ENCODE results near the gene PPFIBP2.

Gene PPFIBP2

DNA sequence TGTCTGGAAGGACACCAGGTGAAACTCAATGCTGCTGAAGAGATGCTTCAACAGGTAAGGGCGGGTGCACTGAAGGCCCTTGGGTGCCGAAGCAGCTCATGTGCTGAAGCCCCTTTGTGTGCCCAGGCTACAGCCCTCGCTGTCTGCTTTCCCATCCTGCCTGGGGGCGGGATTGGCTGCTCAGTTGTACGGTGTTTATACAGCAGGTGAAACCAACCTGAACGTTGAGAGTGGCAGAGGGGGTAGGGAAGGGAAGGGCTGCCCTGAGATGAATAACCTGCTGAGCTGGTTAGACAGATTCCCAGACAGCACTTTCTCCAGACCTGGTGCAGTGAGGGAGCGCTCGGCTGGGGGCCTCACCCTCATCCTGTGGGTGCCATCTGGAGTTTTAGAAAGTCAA is 83.8 kb downstream of the PPFIBP2 start:
- H3K36me3 ChIP-seq (replicated peaks in 1 of 2; ENCODE audit: control insufficient read depth in 2 of 2, insufficient read depth in 2 of 2, low read length in 2 of 2): no peaks in the 10 kb centered on the region
- no peak overlapping the region for H2BK5ac ChIP-seq (ENCODE audit: low read length)
- peak overlapping the region in 1 of 2 donors; percentile 42 for H3K4me3 ChIP-seq (ENCODE audit: low read length in 2 of 2)
- H3K9ac ChIP-seq (ENCODE audit: low read depth, low read length, poor library complexity): no peak overlapping the region
- no peak overlapping the region for H4K91ac ChIP-seq (ENCODE audit: low read depth, low read length, poor library complexity)
- H2BK120ac ChIP-seq (ENCODE audit: low read depth, low read length): no peak overlapping the region
- H3K4ac ChIP-seq (ENCODE audit: low read length): no peak overlapping the region
- no peak overlapping the region for H2AK5ac ChIP-seq (ENCODE audit: low read depth, low read length)
- no peak for DNase-seq (ENCODE audit: low spot score)
- H3K23ac ChIP-seq (ENCODE audit: low read depth, low read length, poor library complexity): no peak overlapping the region
- H3K4me2 ChIP-seq (ENCODE audit: insufficient read depth, low read length, poor library complexity, severe bottlenecking): no peak overlapping the region
- H3K4me1 ChIP-seq (ENCODE audit: control insufficient read depth in 2 of 2, insufficient read depth in 1 of 2, low read depth in 1 of 2, low read length in 2 of 2): peaks cover 8 to 10% of the 10 kb centered on the region in 2 donors
- H2AFZ ChIP-seq (ENCODE audit: low read length): no peak overlapping the region
- no CpG with 5 or more reads among the region's 8 CpGs for WGBS, 2 donors (ENCODE audit: extremely low coverage in 2 of 2, insufficient read length in 2 of 2, insufficient replicate concordance in 1 of 2)
- H2BK12ac ChIP-seq (ENCODE audit: low read length): no peak overlapping the region
- H2BK15ac ChIP-seq (ENCODE audit: low read length): no peak overlapping the region
- H3K27me3 ChIP-seq (ENCODE audit: control insufficient read depth in 3 of 3, insufficient read depth in 3 of 3, low read depth in 1 of 3, low read length in 3 of 3): no peaks in the 10 kb centered on the region
- no peaks in the 10 kb centered on the region for H3K79me1 ChIP-seq (ENCODE audit: low read depth, low read length)
- H3K27ac ChIP-seq (replicated peaks; ENCODE audit: low read length): no peak overlapping the region
- no peak overlapping the region for H4K8ac ChIP-seq (ENCODE audit: low read depth, low read length)
- no peaks in the 10 kb centered on the region for H3K9me3 ChIP-seq (replicated peaks in 1 of 2; ENCODE audit: control insufficient read depth in 2 of 2, insufficient read depth in 1 of 2, low read depth in 1 of 2, low read length in 2 of 2)
- peak overlapping the region; percentile 60 for H3K18ac ChIP-seq (ENCODE audit: low read length)
- H3K14ac ChIP-seq (ENCODE audit: low read length): no peak overlapping the region

DNA sequence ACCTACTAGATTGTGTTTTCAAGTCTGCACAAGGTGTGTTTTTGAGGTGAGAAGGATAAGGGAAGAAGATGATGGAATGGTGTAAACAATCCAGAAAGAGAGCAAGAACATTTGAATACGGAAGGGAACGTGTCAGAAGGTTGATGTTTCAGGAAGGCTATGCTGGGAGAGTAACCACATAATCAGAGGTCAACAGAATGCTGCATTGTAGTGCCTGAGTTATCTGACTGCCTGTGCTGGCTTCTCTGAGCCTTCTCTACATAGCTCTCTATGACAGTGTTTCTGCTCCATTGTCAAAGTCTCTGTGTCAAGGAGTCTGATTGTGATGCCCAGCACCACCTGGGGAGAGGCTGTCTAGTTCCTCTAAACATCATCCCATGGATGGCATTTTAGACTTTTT is 85.4 kb downstream of the PPFIBP2 start:
- no peak overlapping the region for H2AK5ac ChIP-seq (ENCODE audit: low read depth, low read length)
- H3K4ac ChIP-seq (ENCODE audit: low read length): no peak overlapping the region
- no peak overlapping the region for H3K4me2 ChIP-seq (ENCODE audit: insufficient read depth, low read length, poor library complexity, severe bottlenecking)
- H3K9me3 ChIP-seq (replicated peaks in 1 of 2; ENCODE audit: control insufficient read depth in 2 of 2, insufficient read depth in 1 of 2, low read depth in 1 of 2, low read length in 2 of 2): no peaks in the 10 kb centered on the region
- H2BK5ac ChIP-seq (ENCODE audit: low read length): no peak overlapping the region
- H2AFZ ChIP-seq (ENCODE audit: low read length): no peak overlapping the region
- no peak overlapping the region for H3K9ac ChIP-seq (ENCODE audit: low read depth, low read length, poor library complexity)
- no peak overlapping the region for H3K23ac ChIP-seq (ENCODE audit: low read depth, low read length, poor library complexity)
- no peak overlapping the region for H4K91ac ChIP-seq (ENCODE audit: low read depth, low read length, poor library complexity)
- H4K8ac ChIP-seq (ENCODE audit: low read depth, low read length): no peak overlapping the region
- H3K27me3 ChIP-seq (ENCODE audit: control insufficient read depth in 3 of 3, insufficient read depth in 3 of 3, low read depth in 1 of 3, low read length in 3 of 3): no peaks in the 10 kb centered on the region
- H3K18ac ChIP-seq (ENCODE audit: low read length): no peak overlapping the region
- no peaks in the 10 kb centered on the region for H3K79me1 ChIP-seq (ENCODE audit: low read depth, low read length)
- H3K27ac ChIP-seq (replicated peaks; ENCODE audit: low read length): no peak overlapping the region
- WGBS, 2 donors (ENCODE audit: extremely low coverage in 2 of 2, insufficient read length in 2 of 2, insufficient replicate concordance in 1 of 2): no CpG with 5 or more reads among the region's 2 CpGs
- no peaks in the 10 kb centered on the region for H3K36me3 ChIP-seq (replicated peaks in 1 of 2; ENCODE audit: control insufficient read depth in 2 of 2, insufficient read depth in 2 of 2, low read length in 2 of 2)
- H2BK12ac ChIP-seq (ENCODE audit: low read length): no peak overlapping the region
- H3K4me3 ChIP-seq (ENCODE audit: low read length in 2 of 2): no peak overlapping the region
- no peak overlapping the region for H2BK120ac ChIP-seq (ENCODE audit: low read depth, low read length)
- peaks cover 10% of the 10 kb centered on the region in 2 donors for H3K4me1 ChIP-seq (ENCODE audit: control insufficient read depth in 2 of 2, insufficient read depth in 1 of 2, low read depth in 1 of 2, low read length in 2 of 2)
- no peak overlapping the region for H2BK15ac ChIP-seq (ENCODE audit: low read length)
- no peak for DNase-seq (ENCODE audit: low spot score)
- no peak overlapping the region for H3K14ac ChIP-seq (ENCODE audit: low read length)

GRCh38 chr11:7600205-7600775 is 86.5 kb downstream of the PPFIBP2 start:
- no peak overlapping the region for H3K4ac ChIP-seq (ENCODE audit: low read length)
- no peak overlapping the region for H3K27ac ChIP-seq (replicated peaks; ENCODE audit: low read length)
- H2AK5ac ChIP-seq (ENCODE audit: low read depth, low read length): no peak overlapping the region
- H2BK120ac ChIP-seq (ENCODE audit: low read depth, low read length): no peak overlapping the region
- H3K36me3 ChIP-seq (replicated peaks in 1 of 2; ENCODE audit: control insufficient read depth in 2 of 2, insufficient read depth in 2 of 2, low read length in 2 of 2): no peaks in the 10 kb centered on the region
- WGBS, 2 donors (ENCODE audit: extremely low coverage in 2 of 2, insufficient read length in 2 of 2, insufficient replicate concordance in 1 of 2): no CpG with 5 or more reads among the region's 6 CpGs
- no peak overlapping the region for H4K91ac ChIP-seq (ENCODE audit: low read depth, low read length, poor library complexity)
- H2AFZ ChIP-seq (ENCODE audit: low read length): no peak overlapping the region
- no peak overlapping the region for H3K4me2 ChIP-seq (ENCODE audit: insufficient read depth, low read length, poor library complexity, severe bottlenecking)
- no peak overlapping the region for H2BK12ac ChIP-seq (ENCODE audit: low read length)
- H4K8ac ChIP-seq (ENCODE audit: low read depth, low read length): no peak overlapping the region
- H2BK5ac ChIP-seq (ENCODE audit: low read length): no peak overlapping the region
- no peak for DNase-seq (ENCODE audit: low spot score)
- H3K4me1 ChIP-seq (ENCODE audit: control insufficient read depth in 2 of 2, insufficient read depth in 1 of 2, low read depth in 1 of 2, low read length in 2 of 2): peaks cover 5 to 7% of the 10 kb centered on the region in 2 donors
- no peaks in the 10 kb centered on the region for H3K9me3 ChIP-seq (replicated peaks in 1 of 2; ENCODE audit: control insufficient read depth in 2 of 2, insufficient read depth in 1 of 2, low read depth in 1 of 2, low read length in 2 of 2)
- H3K27me3 ChIP-seq (ENCODE audit: control insufficient read depth in 3 of 3, insufficient read depth in 3 of 3, low read depth in 1 of 3, low read length in 3 of 3): no peaks in the 10 kb centered on the region
- no peak overlapping the region for H3K23ac ChIP-seq (ENCODE audit: low read depth, low read length, poor library complexity)
- no peaks in the 10 kb centered on the region for H3K79me1 ChIP-seq (ENCODE audit: low read depth, low read length)
- H3K14ac ChIP-seq (ENCODE audit: low read length): no peak overlapping the region
- no peak overlapping the region for H3K4me3 ChIP-seq (ENCODE audit: low read length in 2 of 2)
- H3K18ac ChIP-seq (ENCODE audit: low read length): no peak overlapping the region
- no peak overlapping the region for H3K9ac ChIP-seq (ENCODE audit: low read depth, low read length, poor library complexity)
- no peak overlapping the region for H2BK15ac ChIP-seq (ENCODE audit: low read length)

- no peak overlapping the region for H4K91ac ChIP-seq (ENCODE audit: low read depth, low read length, poor library complexity)
- no peaks in the 10 kb centered on the region for H3K79me1 ChIP-seq (ENCODE audit: low read depth, low read length)
- H3K27ac ChIP-seq (replicated peaks; ENCODE audit: low read length): no peak overlapping the region
- H3K9ac ChIP-seq (ENCODE audit: low read depth, low read length, poor library complexity): no peak overlapping the region
- no peak overlapping the region for H3K14ac ChIP-seq (ENCODE audit: low read length)
- no peak overlapping the region for H2BK120ac ChIP-seq (ENCODE audit: low read depth, low read length)
- no peak overlapping the region for H2AFZ ChIP-seq (ENCODE audit: low read length)
- H3K9me3 ChIP-seq (replicated peaks in 1 of 2; ENCODE audit: control insufficient read depth in 2 of 2, insufficient read depth in 1 of 2, low read depth in 1 of 2, low read length in 2 of 2): no peaks in the 10 kb centered on the region
- no peak overlapping the region for H3K4ac ChIP-seq (ENCODE audit: low read length)
- no peak overlapping the region for H3K23ac ChIP-seq (ENCODE audit: low read depth, low read length, poor library complexity)
- H3K36me3 ChIP-seq (replicated peaks in 1 of 2; ENCODE audit: control insufficient read depth in 2 of 2, insufficient read depth in 2 of 2, low read length in 2 of 2): no peaks in the 10 kb centered on the region
- no peak overlapping the region for H3K4me2 ChIP-seq (ENCODE audit: insufficient read depth, low read length, poor library complexity, severe bottlenecking)
- peaks cover 0 to 7% of the 10 kb centered on the region in 2 donors for H3K4me1 ChIP-seq (ENCODE audit: control insufficient read depth in 2 of 2, insufficient read depth in 1 of 2, low read depth in 1 of 2, low read length in 2 of 2)
- H2BK5ac ChIP-seq (ENCODE audit: low read length): no peak overlapping the region
- no peak overlapping the region for H3K4me3 ChIP-seq (ENCODE audit: low read length in 2 of 2)
- H3K27me3 ChIP-seq (ENCODE audit: control insufficient read depth in 3 of 3, insufficient read depth in 3 of 3, low read depth in 1 of 3, low read length in 3 of 3): no peaks in the 10 kb centered on the region
- no CpG with 5 or more reads among the region's 4 CpGs for WGBS, 2 donors (ENCODE audit: extremely low coverage in 2 of 2, insufficient read length in 2 of 2, insufficient replicate concordance in 1 of 2)
- H4K8ac ChIP-seq (ENCODE audit: low read depth, low read length): no peak overlapping the region
- H2BK15ac ChIP-seq (ENCODE audit: low read length): no peak overlapping the region
- no peak overlapping the region for H2BK12ac ChIP-seq (ENCODE audit: low read length)
- H2AK5ac ChIP-seq (ENCODE audit: low read depth, low read length): no peak overlapping the region
- no peak for DNase-seq (ENCODE audit: low spot score)
- H3K18ac ChIP-seq (ENCODE audit: low read length): no peak overlapping the region
These were observed 89.4 kb downstream of the PPFIBP2 start for GRCh38 chr11:7603031-7603781.

Measured in neuronal stem cell (in vitro differentiated cells).